DMS79 (cell line): Measurements from ENCODE around the gene FRMD4A.
"Not testable (repeated sequence)": the region's sequence is repeated elsewhere in the genome, so short reads cannot be mapped to it uniquely, and the experiment has no call there.

ENCODE experiments used
- DNase-seq: peaks from one replicate; lab custom pipeline; 2025; lab: John Stamatoyannopoulos, UW

FRMD4A gene

DNA sequence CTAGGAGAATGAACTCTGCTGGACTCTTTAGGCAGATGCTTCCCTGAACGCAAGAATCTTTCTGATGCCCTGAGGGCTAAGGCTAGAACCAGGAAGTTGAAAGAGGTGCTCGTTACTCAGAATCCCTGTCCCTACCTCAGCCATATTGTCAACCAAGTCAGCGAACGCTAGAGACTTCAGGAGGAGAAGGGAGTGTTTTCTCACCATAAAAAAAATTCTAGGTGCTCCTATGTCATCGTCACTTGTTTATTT, 384.6 kb downstream of the FRMD4A start:
- no peak for DNase-seq

- DNase-seq: no peak
Measured at GRCh38 chr10:13945390-13946208, 385.1 kb downstream of the FRMD4A start.

DNA sequence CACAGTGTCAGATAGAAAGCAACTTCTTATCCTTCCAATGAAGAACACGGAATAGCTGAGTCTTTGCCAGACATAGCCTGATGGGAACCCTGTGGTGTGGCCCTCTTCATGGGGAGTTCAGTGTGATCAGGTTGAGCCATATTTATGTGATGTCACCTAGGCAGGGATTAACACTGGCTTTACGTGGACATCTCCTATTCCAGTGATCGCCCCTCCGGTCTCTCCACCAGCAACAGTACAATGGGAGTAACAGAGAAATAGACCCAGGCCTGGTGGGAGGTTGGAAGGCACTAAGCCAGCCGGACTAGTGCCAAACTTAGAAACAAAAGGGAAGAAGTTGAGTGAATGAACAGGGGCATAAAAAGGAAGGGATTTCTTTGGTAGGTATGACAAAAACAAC, 385.9 kb downstream of the FRMD4A start:
- DNase-seq: no peak

- DNase-seq: no peak
Measured at GRCh38 chr10:13943735-13944398, 386.9 kb downstream of the FRMD4A start.

GRCh38 chr10:13942035-13942434, 388.7 kb downstream of the FRMD4A start:
- no peak for DNase-seq

DNA sequence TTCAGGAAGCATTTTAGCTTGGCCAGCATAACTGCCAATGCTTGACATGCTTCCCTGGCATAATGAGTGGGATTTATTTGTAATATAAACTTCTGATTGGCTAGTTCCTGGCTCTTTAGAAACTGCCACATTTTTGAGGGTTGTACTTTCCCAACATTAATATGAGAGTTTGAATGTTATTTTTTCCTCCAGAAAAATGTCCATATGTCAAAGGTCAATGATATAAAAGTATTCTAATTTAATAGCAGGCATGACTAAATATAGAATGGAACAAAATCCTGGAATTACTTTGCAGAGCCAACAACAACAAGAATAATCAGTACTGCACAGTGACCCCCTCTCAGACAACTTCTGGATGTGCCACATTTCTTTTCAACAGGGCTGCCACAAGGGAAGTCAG, 391.3 kb downstream of the FRMD4A start:
- DNase-seq: no peak

DNA sequence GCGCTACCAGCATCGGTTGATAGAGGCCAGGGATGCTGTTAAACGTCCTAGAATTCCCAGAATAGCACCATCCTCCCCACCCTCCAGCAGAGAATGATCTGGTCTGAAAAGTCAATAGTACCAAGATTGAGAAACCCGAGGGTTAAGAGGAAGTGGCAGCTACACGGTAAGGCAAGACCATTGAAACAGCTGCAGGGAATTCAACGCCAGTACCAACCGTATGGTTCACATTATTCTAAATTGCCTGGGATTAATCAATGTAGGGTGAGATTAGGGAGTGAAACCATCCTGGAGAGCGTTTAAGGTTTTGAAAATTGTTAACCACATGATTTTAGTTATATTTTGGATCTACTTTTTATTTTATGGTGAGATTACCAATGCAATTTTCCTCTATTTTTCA, 391.8 kb downstream of the FRMD4A start:
- no peak for DNase-seq

GRCh38 chr10:13936826-13937225, 393.9 kb downstream of the FRMD4A start:
- no peak for DNase-seq

DNA sequence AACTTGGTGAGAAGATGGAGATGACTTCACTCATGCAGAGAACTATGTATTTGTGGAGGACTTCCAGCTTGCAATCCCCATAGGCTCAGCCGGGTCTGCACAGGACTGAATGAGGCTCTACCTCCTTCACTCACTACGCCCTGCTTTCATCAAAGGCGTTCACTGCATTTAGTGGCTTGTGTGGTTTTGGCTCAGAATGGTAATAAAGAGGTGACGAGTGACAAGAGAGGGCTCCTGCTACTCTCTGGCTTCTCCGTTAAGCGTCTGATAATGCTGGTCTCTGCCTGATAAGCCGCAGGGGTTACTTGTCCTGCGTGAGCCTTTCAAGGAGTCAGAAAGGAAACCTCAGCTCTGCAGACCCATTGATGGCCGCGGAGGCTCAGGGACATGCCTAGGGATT, 400.6 kb downstream of the FRMD4A start:
- DNase-seq: no peak

DNA sequence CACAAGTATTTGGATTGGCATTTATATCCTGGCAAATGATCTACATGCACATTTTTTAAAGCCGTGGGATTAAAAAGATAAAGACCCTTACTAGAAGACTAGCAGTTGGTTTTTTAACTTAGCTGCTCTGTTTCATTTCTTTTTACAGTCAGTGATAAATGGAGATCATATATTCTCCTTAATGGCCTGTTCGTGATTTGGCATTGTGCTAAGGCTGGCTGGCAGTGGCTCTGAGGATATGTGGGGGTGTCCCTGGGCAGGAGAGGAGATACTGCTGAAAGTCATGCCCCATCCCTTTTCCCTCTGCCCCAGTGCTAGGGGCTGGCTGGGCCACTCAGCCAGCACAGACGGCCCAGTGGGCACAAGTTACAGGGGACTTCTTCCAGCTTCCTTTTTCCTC, 402.3 kb downstream of the FRMD4A start:
- no peak for DNase-seq

DNA sequence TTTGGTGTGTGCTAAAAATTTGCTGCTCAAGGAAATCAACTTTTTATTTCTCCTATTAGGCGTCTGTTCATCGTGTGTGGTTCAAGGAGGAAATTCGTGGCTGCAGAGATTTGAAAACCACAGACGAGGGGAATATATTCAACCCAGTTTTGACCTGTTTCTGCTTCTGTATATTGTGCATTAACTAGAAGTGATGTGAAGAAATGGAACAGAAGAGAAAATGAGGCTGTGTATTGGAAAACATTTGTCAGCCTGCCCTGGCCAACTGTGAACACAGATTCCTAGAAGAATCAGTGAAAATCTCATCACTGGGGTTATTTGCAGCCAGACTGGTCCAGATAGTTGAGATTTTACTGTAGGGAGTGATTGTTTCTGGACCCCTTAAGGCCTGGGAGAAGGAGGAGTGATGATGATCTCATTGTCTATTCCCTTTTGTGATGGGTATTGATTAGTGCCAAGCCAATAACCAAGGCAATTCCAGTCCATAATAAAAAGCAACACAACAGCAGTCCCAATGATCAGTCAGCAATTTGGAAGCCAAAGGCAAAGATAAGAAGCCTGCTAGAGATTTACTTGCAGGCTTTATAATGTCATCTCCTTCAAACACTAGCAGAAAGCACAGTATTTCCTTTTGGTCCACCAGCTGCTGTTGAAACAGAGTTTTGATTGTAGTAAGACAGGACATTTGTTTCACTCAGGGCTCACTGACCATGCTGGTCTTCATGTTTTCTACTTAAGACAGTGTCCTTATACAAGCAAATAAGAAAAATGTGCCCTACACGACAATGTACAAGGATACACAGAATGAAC, 404.5 kb downstream of the FRMD4A start:
- DNase-seq: no peak

DNA sequence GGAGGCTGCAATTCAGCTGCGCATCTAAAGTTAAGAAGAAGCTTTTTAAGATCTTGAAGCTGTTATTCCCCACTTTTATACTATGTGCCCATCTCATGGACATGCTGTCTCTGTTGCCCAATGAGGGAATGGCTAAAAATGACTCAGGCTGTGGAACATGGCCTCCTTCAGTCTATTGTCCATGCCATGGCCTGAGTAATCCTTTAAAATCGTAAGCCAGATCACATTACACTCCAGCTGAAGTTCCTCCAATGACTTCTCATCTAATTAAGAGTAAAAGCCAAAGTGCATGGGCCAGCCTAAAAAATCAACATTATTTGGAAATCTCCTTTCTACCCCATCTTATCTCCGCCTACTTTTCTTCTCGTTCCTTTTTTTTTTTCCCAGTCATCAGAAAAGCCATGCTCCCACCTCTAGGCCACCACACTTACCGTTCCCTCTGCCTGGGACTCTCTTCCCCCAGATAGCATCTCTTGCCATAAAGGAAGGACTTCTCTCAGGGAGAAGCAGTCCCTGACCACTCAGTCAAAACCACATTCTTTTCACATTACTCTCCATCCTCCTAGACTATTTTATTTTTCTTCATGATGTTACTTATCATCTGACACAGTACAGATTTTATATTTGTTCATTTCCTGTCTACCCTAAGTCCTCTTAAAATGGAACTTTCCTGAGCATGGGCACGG, 406.5 kb downstream of the FRMD4A start:
- no peak for DNase-seq

GRCh38 chr10:13922586-13922985, 408.1 kb downstream of the FRMD4A start:
- DNase-seq: no peak

DNA sequence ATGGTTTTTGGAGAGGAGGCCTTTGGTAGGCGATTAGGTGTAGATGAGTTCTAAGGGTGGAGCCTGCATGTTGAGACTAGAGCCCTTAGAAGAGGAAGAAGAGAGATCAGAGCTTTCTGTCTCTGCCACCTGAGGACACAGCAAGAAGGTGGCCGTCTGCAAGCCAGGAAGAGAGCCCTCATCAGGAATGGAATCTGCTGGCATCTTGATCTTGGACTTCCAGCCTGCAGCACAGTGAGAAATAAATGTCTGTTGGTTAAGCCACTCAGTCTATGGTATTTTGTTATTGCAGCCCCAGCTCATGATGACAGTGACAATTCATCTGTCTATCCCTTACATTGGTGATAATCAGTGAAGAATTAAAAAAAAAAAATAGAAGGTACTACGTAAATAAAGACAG, 408.8 kb downstream of the FRMD4A start:
- DNase-seq: no peak

- not testable (repeated sequence) for DNase-seq
Measured at GRCh38 chr10:13921131-13921530, 409.6 kb downstream of the FRMD4A start.

DNA sequence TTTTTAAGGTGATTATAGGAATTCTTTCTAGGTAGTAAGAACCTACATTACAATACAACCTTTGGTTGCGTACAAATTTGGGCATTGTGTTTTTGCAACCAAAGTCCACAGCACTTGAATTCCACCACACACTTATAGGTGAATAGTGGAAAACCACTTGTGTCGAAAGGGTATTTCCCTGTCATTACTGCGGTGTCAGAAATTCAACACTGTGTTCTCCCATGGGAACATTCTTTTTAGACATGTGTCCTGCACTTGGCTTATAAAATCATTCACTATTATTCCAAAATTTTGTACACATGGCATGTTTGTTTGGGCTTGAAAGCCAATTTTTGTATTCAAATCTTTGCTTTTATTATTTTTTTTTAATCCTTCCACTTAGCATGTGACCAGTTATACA, 410.3 kb downstream of the FRMD4A start:
- no peak for DNase-seq

DNA sequence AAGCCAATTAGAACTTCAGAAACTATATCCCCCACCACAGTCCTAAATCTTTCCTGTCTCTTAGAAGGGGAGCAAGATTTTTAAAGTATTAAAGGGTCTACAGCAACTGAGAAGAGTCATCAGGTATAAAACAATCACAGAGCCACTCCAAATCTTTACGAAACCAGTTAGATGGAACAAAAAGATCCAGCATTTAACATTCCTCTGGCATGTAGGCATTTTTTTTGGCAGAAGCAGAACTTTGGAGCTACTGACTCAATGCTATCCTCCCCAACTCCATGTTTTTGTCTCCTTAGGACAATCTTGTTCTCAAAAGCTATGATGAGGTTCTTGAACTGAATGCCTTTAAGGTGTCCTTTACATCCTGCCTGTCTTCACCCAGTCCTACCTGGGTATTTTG, 410.7 kb downstream of the FRMD4A start:
- DNase-seq: no peak

DNA sequence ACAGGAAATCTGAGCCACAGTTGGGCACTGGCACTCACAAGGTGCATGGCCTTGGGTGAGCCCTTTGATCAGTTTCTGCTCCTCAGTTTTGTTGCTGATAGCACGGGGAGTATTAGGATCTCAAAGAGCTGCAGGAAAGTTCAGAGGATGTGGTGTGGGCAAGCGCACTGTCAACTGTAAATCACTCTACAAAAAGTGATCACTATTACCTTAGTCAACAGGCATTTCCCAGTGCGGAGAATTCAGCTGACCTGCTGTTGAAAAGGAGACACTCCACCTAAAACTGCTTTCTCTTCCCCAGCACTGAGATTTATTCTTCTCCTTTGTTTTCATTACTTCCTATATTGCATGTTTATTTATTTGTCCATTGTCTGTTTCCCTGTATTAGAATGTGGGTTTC, 412.9 kb downstream of the FRMD4A start:
- DNase-seq: no peak

GRCh38 chr10:13916384-13916947, 414.3 kb downstream of the FRMD4A start:
- no peak for DNase-seq

DNA sequence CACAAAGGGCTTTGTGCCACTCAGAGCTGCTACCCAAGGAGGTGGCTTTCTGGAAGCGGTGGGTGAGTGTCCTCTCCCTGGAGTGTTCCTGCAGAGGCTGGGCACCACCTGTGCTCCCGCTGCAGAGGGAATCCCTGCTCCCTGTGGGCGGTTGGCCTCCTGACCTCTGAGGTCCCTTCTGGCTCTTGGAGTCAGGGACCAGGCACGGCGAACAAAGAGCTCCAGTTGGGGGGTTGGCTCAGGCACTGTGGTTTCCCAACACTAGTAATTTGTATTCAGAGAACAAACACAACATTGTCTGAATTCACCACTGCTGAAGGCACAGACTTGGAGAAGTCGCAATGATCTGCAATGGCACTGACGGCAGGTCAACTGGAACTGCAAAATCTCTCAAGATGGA, 415.0 kb downstream of the FRMD4A start:
- DNase-seq: no peak

DNA sequence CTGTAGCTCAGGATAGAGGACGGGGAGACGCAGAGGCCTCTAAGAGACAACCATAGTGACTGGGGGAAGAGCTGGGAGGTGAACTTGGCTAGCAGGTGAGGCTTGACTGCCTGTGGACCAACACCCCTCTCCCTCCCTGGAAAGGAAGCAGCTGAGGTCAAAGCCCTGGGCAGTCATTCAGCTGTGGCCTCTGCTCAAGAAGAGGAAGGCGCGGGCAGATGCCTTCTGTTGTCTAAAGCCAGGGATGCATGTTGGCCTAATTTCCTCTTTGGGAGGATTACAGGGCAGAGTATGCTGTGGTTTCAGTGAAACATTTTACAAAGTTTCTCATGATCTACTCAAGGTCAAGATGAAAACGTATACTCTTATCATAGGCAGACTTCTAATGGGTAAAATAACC, 416.8 kb downstream of the FRMD4A start:
- no peak for DNase-seq

DNA sequence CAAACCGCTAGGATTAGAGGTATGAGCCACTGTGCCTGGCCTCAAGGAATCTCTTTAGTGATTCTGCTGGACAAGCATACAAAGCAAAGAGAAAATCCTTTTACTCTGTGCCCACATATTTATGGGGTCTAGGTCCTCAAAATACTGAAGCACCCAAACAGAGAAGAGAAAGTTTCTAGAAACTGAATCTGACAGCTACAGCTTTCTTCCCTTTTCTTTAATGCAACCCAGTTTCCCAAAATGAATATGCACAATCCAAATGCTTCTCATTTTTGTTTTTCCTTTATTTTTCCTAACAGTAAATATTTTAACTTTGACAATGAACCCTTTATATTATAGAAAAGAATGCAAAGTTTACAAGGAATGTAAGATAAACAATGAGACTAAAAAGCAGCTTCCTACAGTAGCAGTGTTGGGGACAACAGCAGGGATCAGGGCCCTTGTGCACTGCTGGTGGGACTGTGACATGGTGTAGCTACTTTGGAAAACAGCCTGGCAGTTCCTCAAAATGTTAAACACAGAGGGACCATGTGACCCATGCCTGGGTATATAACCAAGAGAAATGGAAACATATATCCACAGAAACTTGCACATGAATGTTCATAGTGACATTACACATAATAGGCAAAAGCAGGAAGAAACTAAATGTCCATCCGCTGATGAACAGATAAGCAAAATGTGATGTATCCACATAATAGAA, 418.8 kb downstream of the FRMD4A start:
- DNase-seq: no peak
